Ovary (tissue), 9 donors: ENCODE measurements around the gene DAAM1. TPM values are rescaled to one million over a fixed set of nuclear protein-coding genes. Genes with fewer than 3 reads are reported as not detected.

Experiments
- DNase-seq, 5 donors: peaks; one replicate each; pipeline ENCODE4 v3.0.0-alpha.2; 2019 to 2020
- H3K27ac ChIP-seq, 2 donors: fragments of 200-600 bp; one replicate each; pipeline versions ENCODE4 v1.5.1 to v1.8.0; 2019 to 2022
- H3K27me3 ChIP-seq: fragments of 200-600 bp; one replicate; pipeline ENCODE4 v1.8.0; 2022
- H3K36me3 ChIP-seq: fragments of 200-600 bp; sonication (generic); one replicate; pipeline ENCODE4 v1.5.1; 2019
- H3K4me1 ChIP-seq: one replicate; pipeline ENCODE4 v1.8.1; 2013; ENCODE audit warnings: mild to moderate bottlenecking, moderate library complexity; ENCODE audit not compliant: insufficient read depth
- H3K4me3 ChIP-seq: fragments of 200-600 bp; sonication (generic); one replicate; pipeline ENCODE4 v1.5.1; 2017
- H3K9me3 ChIP-seq, 2 donors: fragments of 200-600 bp in 1 of 2; sonication (generic) in 1 of 2; one replicate each; pipeline versions ENCODE4 v1.5.1 to v1.8.1; 2013 to 2019; ENCODE audit warnings: mild to moderate bottlenecking in 1 of 2, moderate library complexity in 1 of 2
- EP300 ChIP-seq: sonication (generic); formaldehyde crosslinking; IDR thresholded peaks from one replicate; pipeline ENCODE4 v1.6.1; 2017; ENCODE audit warnings: antibody characterized with exemption
- POLR2A ChIP-seq: fragments of 450-650 bp; IDR thresholded peaks from one replicate; pipeline ENCODE4 v1.6.1; 2017; ENCODE audit warnings: antibody characterized with exemption, mild to moderate bottlenecking, moderate library complexity
- WGBS, 3 donors: extraction: QIAGEN DNeasy Blood & Tissue Kit in 1 of 3; methylation state at CpG; one replicate each; pipeline versions ENCODE4 v1.1.5 to v1.1.7; 2013 to 2017; 5-methylcytosine and 5-hydroxymethylcytosine counted together
- intact Hi-C, 4 donors: fragments of 100-400 bp; cut with DNase I; formaldehyde crosslinking; loops; one replicate each; pipeline versions ENCODE4 v1.11.0 to v1.15.1; 2022 to 2023
- polyA plus RNA-seq, 2 donors: library from polyadenylated mRNA; stranded (reverse); fragments of 200-250 nt in 1 of 2; fragments of 350-450 nt in 1 of 2; fragmentation: Illumina TruSeq in 1 of 2; extraction: RNeasy Lipid Tissue Mini Kit (QIAGEN cat#74804) in 1 of 2; gene quantifications; one replicate each; pipeline ENCODE4 v1.2.3, GENCODE V29; 2013 to 2014
- total RNA-seq, 7 donors: library from RNA; depleted of rRNA in 2 of 7; stranded (reverse); fragments of >200 nt in 2 of 7; fragmentation: NEBNext Ultra II Directional in 3 of 7; extraction: Animal tissue kit (Norgen Biotek cat#: 25700) in 3 of 7; gene quantifications; one replicate each; pipeline versions ENCODE4 v1.1.0 to v1.2.4, GENCODE V29; 2016 to 2023
- TF ChIP-seq, protein P1 (sequence below), 3 donors: fragments of 450-650 bp in 2 of 3; fragments of 200-600 bp in 1 of 3; IDR thresholded peaks; one replicate each; pipeline versions ENCODE4 v1.5.1 to v1.8.0; 2016 to 2022; ENCODE audit warnings: antibody characterized with exemption in 3 of 3, mild to moderate bottlenecking in 1 of 3
- donor health status: DM: no; HTN: no; CAD: no; lungs with moderate emphysema.
- donor health status: DM: no; HTN: no; CAD: no.
- donor health status: Bipolar disorder and iron deficiency.
- donor health status: DM: yes; HTN: yes; CAD: no.
- donor health status: DM: no; HTN: no; CAD: no.
- donor health status: DM: yes; HTN: yes; CAD: no.

The DAAM1 gene
- total and polyA plus RNA-seq, 9 donors: 19.0 to 83.3 (median 35.3) TPM

DNA sequence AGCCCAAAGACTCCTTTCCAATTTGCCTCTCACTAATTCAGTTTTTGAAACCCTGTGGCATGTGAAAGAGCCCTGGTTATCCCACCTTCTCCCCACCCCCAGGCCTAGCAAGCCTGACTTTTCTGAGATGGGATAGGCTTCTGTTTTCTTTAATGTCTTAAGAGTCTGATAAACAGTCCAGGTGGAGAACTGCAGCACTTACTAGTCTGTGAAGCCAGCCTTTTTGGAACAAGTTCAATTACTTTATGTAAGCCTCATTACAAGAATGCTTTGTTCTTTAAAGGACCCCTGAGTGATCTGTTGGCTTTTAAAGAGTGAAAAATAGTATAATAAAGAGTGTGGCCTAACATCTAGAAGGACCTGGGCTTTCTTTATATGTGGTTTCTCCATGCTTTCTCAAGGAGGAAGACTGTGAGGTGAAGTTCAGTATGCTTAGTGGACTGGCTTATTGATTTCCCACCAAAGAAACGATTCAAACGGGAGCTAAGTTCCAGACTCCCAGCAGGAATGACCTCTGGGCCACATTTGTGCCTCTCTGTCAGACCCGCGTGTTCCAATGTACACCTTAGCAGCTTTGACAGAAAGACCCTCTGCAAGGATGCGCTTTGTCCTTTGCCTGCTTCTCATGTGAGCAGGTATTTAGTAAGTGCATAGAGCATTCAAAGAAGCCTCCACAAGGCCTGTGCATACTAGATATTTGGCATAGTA lies 129.5 kb downstream of the DAAM1 start:
- H3K4me3 ChIP-seq: no peak overlapping the region
- no peaks in the 10 kb centered on the region for H3K9me3 ChIP-seq
- no peak for DNase-seq
- no peaks in the 10 kb centered on the region for H3K27me3 ChIP-seq
- peaks cover 7% of the 10 kb centered on the region for H3K4me1 ChIP-seq
- H3K27ac ChIP-seq: no peak overlapping the region
- no peaks in the 10 kb centered on the region for H3K36me3 ChIP-seq
- TF ChIP-seq POLR2A (no peak), EP300 (no peak)
- TF ChIP-seq, protein P1, sequence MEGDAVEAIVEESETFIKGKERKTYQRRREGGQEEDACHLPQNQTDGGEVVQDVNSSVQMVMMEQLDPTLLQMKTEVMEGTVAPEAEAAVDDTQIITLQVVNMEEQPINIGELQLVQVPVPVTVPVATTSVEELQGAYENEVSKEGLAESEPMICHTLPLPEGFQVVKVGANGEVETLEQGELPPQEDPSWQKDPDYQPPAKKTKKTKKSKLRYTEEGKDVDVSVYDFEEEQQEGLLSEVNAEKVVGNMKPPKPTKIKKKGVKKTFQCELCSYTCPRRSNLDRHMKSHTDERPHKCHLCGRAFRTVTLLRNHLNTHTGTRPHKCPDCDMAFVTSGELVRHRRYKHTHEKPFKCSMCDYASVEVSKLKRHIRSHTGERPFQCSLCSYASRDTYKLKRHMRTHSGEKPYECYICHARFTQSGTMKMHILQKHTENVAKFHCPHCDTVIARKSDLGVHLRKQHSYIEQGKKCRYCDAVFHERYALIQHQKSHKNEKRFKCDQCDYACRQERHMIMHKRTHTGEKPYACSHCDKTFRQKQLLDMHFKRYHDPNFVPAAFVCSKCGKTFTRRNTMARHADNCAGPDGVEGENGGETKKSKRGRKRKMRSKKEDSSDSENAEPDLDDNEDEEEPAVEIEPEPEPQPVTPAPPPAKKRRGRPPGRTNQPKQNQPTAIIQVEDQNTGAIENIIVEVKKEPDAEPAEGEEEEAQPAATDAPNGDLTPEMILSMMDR (IDR thresholded peaks at IDR 0.05): no peak
- intact Hi-C loops: no loop called here
- 79 to 87% (median 85%) methylated on average over 5 of the region's 5 CpGs for WGBS, 3 donors

DNA sequence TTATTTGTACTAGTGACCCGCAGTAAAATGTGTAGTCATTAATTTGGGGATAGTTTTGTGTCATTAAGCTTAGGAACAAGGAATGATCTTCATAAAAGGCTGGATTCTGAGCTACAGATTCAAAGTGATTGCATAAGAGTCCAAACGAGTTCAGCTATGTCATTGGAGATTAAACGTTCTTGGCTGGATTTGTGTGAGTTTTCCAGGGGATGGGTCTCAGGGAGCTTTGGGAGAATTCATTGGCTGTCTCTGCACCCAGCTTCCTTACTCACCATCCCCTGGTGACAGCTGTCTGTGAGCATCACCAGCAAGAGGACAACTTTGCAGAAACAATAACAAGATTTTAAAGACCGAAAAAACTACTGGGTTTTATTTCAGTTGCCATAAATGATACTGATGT lies 130.4 kb downstream of the DAAM1 start:
- Histone ChIP-seq H3K27me3 (no peaks in the 10 kb centered on the region), H3K27ac (no peak overlapping the region), H3K4me3 (no peak overlapping the region), H3K4me1 (peaks cover 5% of the 10 kb centered on the region), H3K36me3 (no peaks in the 10 kb centered on the region), H3K9me3 (no peaks in the 10 kb centered on the region)
- TF ChIP-seq, protein P1 (IDR thresholded peaks at IDR 0.05): no peak
- no peak for TF ChIP-seq POLR2A
- no peak for TF ChIP-seq EP300
- WGBS, 3 donors: 49 to 59% (median 54%) methylated on average over 4 of the region's 4 CpGs
- intact Hi-C loops: no loop called here
- no peak for DNase-seq

DNA sequence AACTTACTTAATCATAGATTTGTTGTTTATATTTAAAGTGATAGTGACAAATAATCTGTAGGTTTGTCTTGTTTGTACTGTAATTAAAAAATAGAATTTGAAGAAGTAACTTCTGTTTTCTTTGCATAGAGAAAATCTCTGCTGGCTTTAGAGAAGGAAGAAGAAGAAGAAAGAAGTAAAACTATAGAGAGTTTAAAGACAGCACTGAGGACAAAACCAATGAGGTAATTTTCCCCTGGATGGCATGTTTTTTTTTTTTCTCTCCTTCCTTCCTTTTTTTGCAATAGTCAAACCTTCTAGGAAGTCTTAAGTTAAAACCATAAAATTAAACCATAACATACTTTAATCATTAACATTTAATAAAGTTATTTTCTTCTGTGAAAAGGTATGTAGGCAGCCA lies 131.9 kb downstream of the DAAM1 start:
- no peaks in the 10 kb centered on the region for H3K27me3 ChIP-seq
- no peaks in the 10 kb centered on the region for H3K36me3 ChIP-seq
- H3K9me3 ChIP-seq: no peaks in the 10 kb centered on the region
- intact Hi-C loops: loop anchor here in 1 of 4 donors (10.0 kb wide), 1 partner anchor 104 kb away; no protein-coding TSS in a partner anchor
- H3K4me1 ChIP-seq: peaks cover 5% of the 10 kb centered on the region
- H3K27ac ChIP-seq: no peak overlapping the region
- TF ChIP-seq EP300: no peak
- TF ChIP-seq POLR2A: no peak
- TF ChIP-seq, protein P1 (IDR thresholded peaks at IDR 0.05): no peak
- DNase-seq: no peak
- H3K4me3 ChIP-seq: no peak overlapping the region

DNA sequence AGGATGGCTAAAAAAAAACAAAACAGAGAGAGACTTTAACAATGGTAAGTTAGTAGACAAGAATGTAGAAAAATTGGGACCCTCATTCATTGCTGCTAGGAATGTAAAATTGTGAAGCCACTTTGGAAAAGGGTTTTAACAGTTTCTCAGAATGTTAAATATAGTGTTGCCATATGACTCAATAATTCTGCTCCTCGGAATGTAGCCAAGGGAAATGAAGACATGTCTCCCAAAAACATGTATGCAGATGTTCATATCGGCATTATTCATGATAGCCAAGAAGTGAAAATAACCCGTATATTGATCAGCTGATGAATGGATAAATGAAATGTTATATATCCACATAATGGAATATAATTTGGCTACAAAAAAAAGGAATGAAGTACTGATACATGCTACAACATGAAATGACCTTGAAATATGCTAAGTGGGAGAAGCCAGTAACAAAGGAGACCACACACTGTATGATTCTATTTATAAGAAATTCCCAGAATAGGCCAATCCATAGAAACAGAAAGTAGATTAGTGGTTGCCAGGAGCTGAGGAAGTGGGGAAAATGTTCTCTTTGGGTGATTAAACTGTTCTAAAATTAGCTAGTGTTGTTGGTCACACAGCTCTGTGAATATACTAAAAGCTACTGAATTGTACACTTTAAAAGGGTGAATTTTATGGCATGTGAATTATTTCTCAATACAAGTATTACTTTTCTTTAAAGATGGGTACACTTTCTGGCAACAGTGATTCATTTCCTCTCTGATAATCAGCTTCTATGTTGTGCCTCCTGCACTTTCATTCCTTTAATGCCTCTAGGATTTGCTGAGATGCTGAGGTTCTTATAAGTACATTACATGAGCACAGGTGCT lies 132.5 kb downstream of the DAAM1 start:
- Histone ChIP-seq H3K9me3 (no peaks in the 10 kb centered on the region), H3K4me1 (peaks cover 5% of the 10 kb centered on the region), H3K27me3 (no peaks in the 10 kb centered on the region), H3K27ac (no peak overlapping the region), H3K36me3 (no peaks in the 10 kb centered on the region), H3K4me3 (no peak overlapping the region)
- TF ChIP-seq, protein P1 (IDR thresholded peaks at IDR 0.05): no peak
- TF ChIP-seq POLR2A (no peak), EP300 (no peak)
- 20 to 28% (median 23%) methylated on average over 3 of the region's 3 CpGs for WGBS, 3 donors
- no peak for DNase-seq
- intact Hi-C loops: loop anchor here in 1 of 4 donors (10.0 kb wide), 1 partner anchor 104 kb away; no protein-coding TSS in a partner anchor
